ENCODE data around the gene PLK1. TPM values are rescaled to one million over a fixed set of nuclear protein-coding genes. Genes with fewer than 3 reads are reported as not detected.
A peak's percentile ranks its signal among the peaks of the same experiment; 100 is the strongest.

PLK1 gene
- total and polyA plus RNA-seq, 2 of the 13 experiments (the other 11 are each of a cell fraction or from before 2014, with no cell fraction given): 71.5 to 76.3 TPM

DNA sequence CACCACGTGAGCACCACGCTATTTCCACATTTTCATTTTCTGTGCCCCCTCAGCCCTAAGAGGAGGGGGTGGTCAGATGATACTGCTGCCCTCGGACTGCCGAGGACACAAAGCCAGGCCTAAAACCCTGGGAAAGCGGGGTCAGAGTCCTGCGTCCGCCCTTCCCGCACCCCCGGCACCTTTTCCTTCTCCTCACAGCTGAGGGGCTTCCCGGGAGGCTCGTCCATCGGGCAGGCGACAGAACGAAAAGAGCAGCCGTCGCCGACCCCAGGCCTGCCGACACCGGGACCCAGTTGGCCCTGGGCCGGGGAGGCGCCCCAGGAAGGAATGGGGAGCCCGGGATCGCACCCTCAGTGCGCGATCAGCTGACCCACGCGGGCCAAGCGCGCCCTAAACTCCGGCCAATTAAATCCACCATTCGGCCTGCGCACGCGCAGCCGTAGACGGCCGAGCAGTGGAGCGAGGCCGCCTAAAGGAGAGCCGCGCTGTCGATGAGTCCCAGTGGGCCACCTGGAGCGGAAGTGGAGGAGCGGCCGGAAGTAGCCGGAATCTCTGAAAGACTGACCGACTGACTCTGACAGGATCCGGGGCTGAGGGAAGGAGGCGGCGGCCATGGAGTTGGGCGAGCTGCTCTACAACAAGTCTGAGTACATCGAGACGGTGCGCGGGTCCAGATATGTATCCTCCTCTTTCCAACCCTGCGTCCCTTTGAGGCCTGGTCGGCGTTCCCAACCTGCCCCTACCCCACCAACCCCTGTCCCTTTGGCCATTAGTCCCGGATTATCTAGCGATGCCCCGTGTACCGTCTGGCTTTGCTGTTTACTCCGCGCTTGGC is 37.5 kb upstream of the PLK1 start, which contains the start of the genes DCTN5 and PALB2 (continued):
- TF ChIP-seq, protein P1, sequence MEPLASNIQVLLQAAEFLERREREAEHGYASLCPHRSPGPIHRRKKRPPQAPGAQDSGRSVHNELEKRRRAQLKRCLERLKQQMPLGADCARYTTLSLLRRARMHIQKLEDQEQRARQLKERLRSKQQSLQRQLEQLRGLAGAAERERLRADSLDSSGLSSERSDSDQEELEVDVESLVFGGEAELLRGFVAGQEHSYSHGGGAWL (CRISPR knock-in tag; IDR thresholded peaks at IDR 0.05): peak; percentile 96
- TF ChIP-seq POLR2AphosphoS5 (IDR thresholded peaks at IDR 0.05; ENCODE audit: low read depth, low read length): peak; percentile 95
- TF ChIP-seq, protein P2, sequence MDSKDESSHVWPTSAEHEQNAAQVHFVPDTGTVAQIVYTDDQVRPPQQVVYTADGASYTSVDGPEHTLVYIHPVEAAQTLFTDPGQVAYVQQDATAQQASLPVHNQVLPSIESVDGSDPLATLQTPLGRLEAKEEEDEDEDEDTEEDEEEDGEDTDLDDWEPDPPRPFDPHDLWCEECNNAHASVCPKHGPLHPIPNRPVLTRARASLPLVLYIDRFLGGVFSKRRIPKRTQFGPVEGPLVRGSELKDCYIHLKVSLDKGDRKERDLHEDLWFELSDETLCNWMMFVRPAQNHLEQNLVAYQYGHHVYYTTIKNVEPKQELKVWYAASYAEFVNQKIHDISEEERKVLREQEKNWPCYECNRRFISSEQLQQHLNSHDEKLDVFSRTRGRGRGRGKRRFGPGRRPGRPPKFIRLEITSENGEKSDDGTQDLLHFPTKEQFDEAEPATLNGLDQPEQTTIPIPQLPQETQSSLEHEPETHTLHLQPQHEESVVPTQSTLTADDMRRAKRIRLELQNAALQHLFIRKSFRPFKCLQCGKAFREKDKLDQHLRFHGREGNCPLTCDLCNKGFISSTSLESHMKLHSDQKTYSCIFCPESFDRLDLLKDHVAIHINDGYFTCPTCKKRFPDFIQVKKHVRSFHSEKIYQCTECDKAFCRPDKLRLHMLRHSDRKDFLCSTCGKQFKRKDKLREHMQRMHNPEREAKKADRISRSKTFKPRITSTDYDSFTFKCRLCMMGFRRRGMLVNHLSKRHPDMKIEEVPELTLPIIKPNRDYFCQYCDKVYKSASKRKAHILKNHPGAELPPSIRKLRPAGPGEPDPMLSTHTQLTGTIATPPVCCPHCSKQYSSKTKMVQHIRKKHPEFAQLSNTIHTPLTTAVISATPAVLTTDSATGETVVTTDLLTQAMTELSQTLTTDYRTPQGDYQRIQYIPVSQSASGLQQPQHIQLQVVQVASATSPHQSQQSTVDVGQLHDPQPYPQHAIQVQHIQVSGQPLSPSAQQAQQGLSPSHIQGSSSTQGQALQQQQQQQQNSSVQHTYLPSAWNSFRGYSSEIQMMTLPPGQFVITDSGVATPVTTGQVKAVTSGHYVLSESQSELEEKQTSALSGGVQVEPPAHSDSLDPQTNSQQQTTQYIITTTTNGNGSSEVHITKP (CRISPR knock-in tag; IDR thresholded peaks at IDR 0.05; ENCODE audit: low read depth): 0 out of 2 replicates have a peak, but pooled peaks have one; percentile 64
- TF ChIP-seq RNF2 (conservative IDR thresholded peaks at IDR 0.05; ENCODE audit: low read depth): peak; percentile 97
- TF ChIP-seq, protein P3, sequence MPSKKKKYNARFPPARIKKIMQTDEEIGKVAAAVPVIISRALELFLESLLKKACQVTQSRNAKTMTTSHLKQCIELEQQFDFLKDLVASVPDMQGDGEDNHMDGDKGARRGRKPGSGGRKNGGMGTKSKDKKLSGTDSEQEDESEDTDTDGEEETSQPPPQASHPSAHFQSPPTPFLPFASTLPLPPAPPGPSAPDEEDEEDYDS (CRISPR knock-in tag; IDR thresholded peaks at IDR 0.05): peak; percentile 86
- TF ChIP-seq ZNF17 (CRISPR knock-in tag; IDR thresholded peaks at IDR 0.05): no peak; the same call in 1 of the 2 replicates
- TF ChIP-seq ZNF670 (CRISPR knock-in tag; IDR thresholded peaks at IDR 0.05; ENCODE audit: borderline replicate concordance): no peak; the same call in none of the 2 replicates
- TF ChIP-seq FOXK2 (IDR thresholded peaks at IDR 0.05): peak; percentile 59
- TF ChIP-seq ZBTB8A (CRISPR knock-in tag; IDR thresholded peaks at IDR 0.05; ENCODE audit: borderline replicate concordance, low read depth): peak; percentile 89
- TF ChIP-seq, protein P4, sequence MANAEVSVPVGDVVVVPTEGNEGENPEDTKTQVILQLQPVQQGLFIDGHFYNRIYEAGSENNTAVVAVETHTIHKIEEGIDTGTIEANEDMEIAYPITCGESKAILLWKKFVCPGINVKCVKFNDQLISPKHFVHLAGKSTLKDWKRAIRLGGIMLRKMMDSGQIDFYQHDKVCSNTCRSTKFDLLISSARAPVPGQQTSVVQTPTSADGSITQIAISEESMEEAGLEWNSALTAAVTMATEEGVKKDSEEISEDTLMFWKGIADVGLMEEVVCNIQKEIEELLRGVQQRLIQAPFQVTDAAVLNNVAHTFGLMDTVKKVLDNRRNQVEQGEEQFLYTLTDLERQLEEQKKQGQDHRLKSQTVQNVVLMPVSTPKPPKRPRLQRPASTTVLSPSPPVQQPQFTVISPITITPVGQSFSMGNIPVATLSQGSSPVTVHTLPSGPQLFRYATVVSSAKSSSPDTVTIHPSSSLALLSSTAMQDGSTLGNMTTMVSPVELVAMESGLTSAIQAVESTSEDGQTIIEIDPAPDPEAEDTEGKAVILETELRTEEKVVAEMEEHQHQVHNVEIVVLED (CRISPR knock-in tag; IDR thresholded peaks at IDR 0.05; ENCODE audit: borderline replicate concordance): peak; percentile 96
- peak; percentile 91; the same call in 1 of the 2 replicates for TF ChIP-seq ZNF816 (CRISPR knock-in tag; IDR thresholded peaks at IDR 0.05; ENCODE audit: borderline replicate concordance)
- no peak for TF ChIP-seq KDM6A (CRISPR knock-in tag; IDR thresholded peaks at IDR 0.05; ENCODE audit: low read depth)
- peak; percentile 85 for TF ChIP-seq ZNF777 (CRISPR knock-in tag; IDR thresholded peaks at IDR 0.05)
- TF ChIP-seq, protein P5, sequence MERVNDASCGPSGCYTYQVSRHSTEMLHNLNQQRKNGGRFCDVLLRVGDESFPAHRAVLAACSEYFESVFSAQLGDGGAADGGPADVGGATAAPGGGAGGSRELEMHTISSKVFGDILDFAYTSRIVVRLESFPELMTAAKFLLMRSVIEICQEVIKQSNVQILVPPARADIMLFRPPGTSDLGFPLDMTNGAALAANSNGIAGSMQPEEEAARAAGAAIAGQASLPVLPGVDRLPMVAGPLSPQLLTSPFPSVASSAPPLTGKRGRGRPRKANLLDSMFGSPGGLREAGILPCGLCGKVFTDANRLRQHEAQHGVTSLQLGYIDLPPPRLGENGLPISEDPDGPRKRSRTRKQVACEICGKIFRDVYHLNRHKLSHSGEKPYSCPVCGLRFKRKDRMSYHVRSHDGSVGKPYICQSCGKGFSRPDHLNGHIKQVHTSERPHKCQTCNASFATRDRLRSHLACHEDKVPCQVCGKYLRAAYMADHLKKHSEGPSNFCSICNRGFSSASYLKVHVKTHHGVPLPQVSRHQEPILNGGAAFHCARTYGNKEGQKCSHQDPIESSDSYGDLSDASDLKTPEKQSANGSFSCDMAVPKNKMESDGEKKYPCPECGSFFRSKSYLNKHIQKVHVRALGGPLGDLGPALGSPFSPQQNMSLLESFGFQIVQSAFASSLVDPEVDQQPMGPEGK (CRISPR knock-in tag; IDR thresholded peaks at IDR 0.05): peak; percentile 74
- 0 out of 2 replicates have a peak, but pooled peaks have one; percentile 47 for TF ChIP-seq ZFP36L2 (CRISPR knock-in tag; IDR thresholded peaks at IDR 0.05)

Measured in HepG2 (cell line).